Spleen (tissue), 7 donors: Measurements from ENCODE around the gene ANAPC7.

Source experiments
- POLR2A ChIP-seq, 3 donors: fragments of 450-650 bp; IDR thresholded peaks; one replicate each; pipeline ENCODE4 v1.5.1; 2017; ENCODE audit warnings: antibody characterized with exemption in 3 of 3, mild to moderate bottlenecking in 1 of 3
- TF ChIP-seq, protein P1 (sequence below), 11 experiments: fragments of 200-600 bp in 7 of 11; fragments of 450-650 bp in 4 of 11; sonication (generic) in 4 of 11; IDR thresholded peaks in 8 of 11; conservative IDR thresholded peaks in 3 of 11; 1 replicate in 7 of 11; 2 replicates in 4 of 11; pipeline versions ENCODE4 v1.4.0 to v1.8.0; 2016 to 2021; ENCODE audit warnings: antibody characterized with exemption in 11 of 11, inconsistent platforms in 4 of 11, mild to moderate bottlenecking in 1 of 11
- donor health status: DM: no; HTN: no; CAD: no; lungs with moderate emphysema.
- donor health status: DM: no; HTN: no; CAD: no.
- donor health status: DM: no; HTN: no; CAD: no.

DNA sequence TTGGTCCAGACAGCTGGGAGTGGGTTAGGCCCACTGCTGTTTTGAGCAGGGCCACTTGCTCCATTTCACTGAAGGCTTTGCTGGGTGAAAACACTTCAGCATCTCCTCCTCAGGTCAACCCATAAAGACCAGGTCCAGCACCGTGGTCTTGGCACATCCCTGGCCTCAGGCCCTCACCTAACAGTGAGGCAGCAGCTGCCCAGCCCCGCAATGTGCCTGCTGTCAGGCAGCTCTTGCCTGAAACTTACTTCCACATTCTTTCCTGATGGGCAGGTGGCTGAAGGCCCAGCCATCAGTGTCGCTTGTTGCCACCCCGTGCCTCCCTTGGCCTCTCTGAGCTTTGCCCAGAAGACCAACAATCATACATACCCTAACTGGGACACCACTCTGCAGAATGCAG is 54.4 kb downstream of the ANAPC7 start:
- TF ChIP-seq, protein P1, sequence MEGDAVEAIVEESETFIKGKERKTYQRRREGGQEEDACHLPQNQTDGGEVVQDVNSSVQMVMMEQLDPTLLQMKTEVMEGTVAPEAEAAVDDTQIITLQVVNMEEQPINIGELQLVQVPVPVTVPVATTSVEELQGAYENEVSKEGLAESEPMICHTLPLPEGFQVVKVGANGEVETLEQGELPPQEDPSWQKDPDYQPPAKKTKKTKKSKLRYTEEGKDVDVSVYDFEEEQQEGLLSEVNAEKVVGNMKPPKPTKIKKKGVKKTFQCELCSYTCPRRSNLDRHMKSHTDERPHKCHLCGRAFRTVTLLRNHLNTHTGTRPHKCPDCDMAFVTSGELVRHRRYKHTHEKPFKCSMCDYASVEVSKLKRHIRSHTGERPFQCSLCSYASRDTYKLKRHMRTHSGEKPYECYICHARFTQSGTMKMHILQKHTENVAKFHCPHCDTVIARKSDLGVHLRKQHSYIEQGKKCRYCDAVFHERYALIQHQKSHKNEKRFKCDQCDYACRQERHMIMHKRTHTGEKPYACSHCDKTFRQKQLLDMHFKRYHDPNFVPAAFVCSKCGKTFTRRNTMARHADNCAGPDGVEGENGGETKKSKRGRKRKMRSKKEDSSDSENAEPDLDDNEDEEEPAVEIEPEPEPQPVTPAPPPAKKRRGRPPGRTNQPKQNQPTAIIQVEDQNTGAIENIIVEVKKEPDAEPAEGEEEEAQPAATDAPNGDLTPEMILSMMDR (IDR thresholded peaks at IDR 0.05 in 8 of 11, conservative IDR thresholded peaks at IDR 0.05 in 3 of 11), result no peak
- TF ChIP-seq POLR2A (IDR thresholded peaks at IDR 0.05), result no peak
